Measurements from ENCODE around the gene APOL2.
"Not testable (repeated sequence)": the region's sequence is repeated elsewhere in the genome, so short reads cannot be mapped to it uniquely, and the experiment has no call there.

APOL2 gene

GRCh38 chr22:36220451-36220921 lies 18.8 kb downstream of the APOL2 start:
- no peak for DNase-seq

- no peak for DNase-seq
Observed at GRCh38 chr22:36218648-36219193, 20.6 kb downstream of the APOL2 start.

- no peak for DNase-seq
Observed at GRCh38 chr22:36215981-36216380, 23.3 kb downstream of the APOL2 start.

GRCh38 chr22:36213586-36213985 lies 25.7 kb downstream of the APOL2 start:
- no peak for DNase-seq

- peak in 1 of 2 donors; percentile 31 for DNase-seq
Observed at GRCh38 chr22:36212901-36213300, 26.4 kb downstream of the APOL2 start.

- peak in 1 of 2 donors; percentile 59 for DNase-seq
Observed at GRCh38 chr22:36211237-36211861, 28.0 kb downstream of the APOL2 start.

- no peak for DNase-seq
Observed at GRCh38 chr22:36210224-36210623, 29.1 kb downstream of the APOL2 start.

GRCh38 chr22:36209488-36209908 lies 29.8 kb downstream of the APOL2 start:
- not testable (repeated sequence) for DNase-seq

- no peak for DNase-seq
Observed at GRCh38 chr22:36208914-36209313, 30.4 kb downstream of the APOL2 start.

- DNase-seq: no peak
Observed at GRCh38 chr22:36208162-36208765, 31.1 kb downstream of the APOL2 start.

- no peak for DNase-seq
Observed at GRCh38 chr22:36206255-36206654, 33.1 kb downstream of the APOL2 start.

GRCh38 chr22:36205573-36205972 lies 33.8 kb downstream of the APOL2 start:
- DNase-seq: not testable (repeated sequence)

- DNase-seq: no peak
Observed at GRCh38 chr22:36204632-36205015, 34.7 kb downstream of the APOL2 start.

- no peak for DNase-seq
Observed at GRCh38 chr22:36204001-36204631, 35.2 kb downstream of the APOL2 start.

- DNase-seq: not testable (repeated sequence)
Observed at GRCh38 chr22:36203441-36203840, 35.9 kb downstream of the APOL2 start.

GRCh38 chr22:36202906-36203305 lies 36.4 kb downstream of the APOL2 start:
- not testable (repeated sequence) for DNase-seq

GRCh38 chr22:36201630-36202319 lies 37.6 kb downstream of the APOL2 start, which contains the start of gene APOL4:
Gene APOL4 (minus strand): TSS chr22:36201809. CDS start chr22:36201734, 75 bp downstream.
- DNase-seq: no peak

- not testable (repeated sequence) for DNase-seq
Observed at GRCh38 chr22:36201025-36201424, 38.3 kb downstream of the APOL2 start.

- DNase-seq: no peak
Observed at GRCh38 chr22:36199001-36199551, 40.3 kb downstream of the APOL2 start.

- no peak for DNase-seq
Observed at GRCh38 chr22:36198536-36198935, 40.8 kb downstream of the APOL2 start.

- no peak for DNase-seq
Observed at GRCh38 chr22:36197514-36198146, 41.7 kb downstream of the APOL2 start.

- no peak for DNase-seq
Observed at GRCh38 chr22:36197065-36197440, 42.3 kb downstream of the APOL2 start.
